CD4-positive, CD25-positive, alpha-beta regulatory T cell (primary cell): Measurements from ENCODE around the gene ALOX12B. TPM values are rescaled to one million over a fixed set of nuclear protein-coding genes. Genes with fewer than 3 reads are reported as not detected.

ENCODE experiments used
- ATAC-seq, 2 donors: fragments of 150-1000 bp; cut with Tn5 transposase; one replicate each; pipeline ENCODE4 v1.10.0; 2021; ENCODE audit warnings: low read depth in 2 of 2, moderate number of reproducible peaks in 2 of 2, moderate library complexity in 1 of 2
- DNase-seq, 3 donors: peaks; one replicate each; pipeline versions ENCODE4 v3.0.0 to v3.0.0-alpha.2; 2012 to 2022; ENCODE audit warnings: mixed read lengths in 1 of 3
- H3K27ac ChIP-seq: one replicate; pipeline ENCODE4 v1.7.0; 2013; ENCODE audit warnings: mild to moderate bottlenecking, low read length; ENCODE audit not compliant: insufficient read depth, poor library complexity, severe bottlenecking
- H3K27me3 ChIP-seq: one replicate; pipeline ENCODE4 v1.7.0; 2013; ENCODE audit warnings: low read length; ENCODE audit not compliant: control insufficient read depth, insufficient read depth
- H3K36me3 ChIP-seq: one replicate; pipeline ENCODE4 v1.7.0; 2013; ENCODE audit warnings: mild to moderate bottlenecking, low read length, moderate library complexity; ENCODE audit not compliant: control insufficient read depth, insufficient read depth
- H3K4me1 ChIP-seq: 2 replicates; pipeline ENCODE4 v1.7.0; 2013; ENCODE audit warnings: mild to moderate bottlenecking, low read length; ENCODE audit not compliant: insufficient read depth, control insufficient read depth, poor library complexity, severe bottlenecking
- H3K4me3 ChIP-seq: one replicate; pipeline ENCODE4 v1.7.0; 2013; ENCODE audit warnings: low read depth, mild to moderate bottlenecking, low read length, moderate library complexity
- H3K9me3 ChIP-seq, 2 experiments: 1 replicate in 1 of 2; 2 replicates in 1 of 2; pipeline ENCODE4 v1.7.0; 2013; ENCODE audit warnings: low read length in 2 of 2, mild to moderate bottlenecking in 1 of 2, moderate library complexity in 1 of 2; ENCODE audit not compliant: control insufficient read depth in 2 of 2
- H3K27ac Mint-ChIP-seq, 3 donors: one replicate each; pipeline ENCODE4 v1.8.0; 2020 to 2022; ENCODE audit warnings: mild to moderate bottlenecking in 3 of 3, mixed read lengths in 3 of 3, moderate library complexity in 2 of 3
- H3K27me3 Mint-ChIP-seq: one replicate; pipeline ENCODE4 v1.8.0; 2022; ENCODE audit warnings: mild to moderate bottlenecking, mixed read lengths
- H3K36me3 Mint-ChIP-seq: one replicate; pipeline ENCODE4 v1.8.0; 2020; ENCODE audit warnings: mixed read lengths
- H3K4me1 Mint-ChIP-seq, 4 donors: one replicate each; pipeline ENCODE4 v1.8.0; 2020 to 2022; ENCODE audit warnings: mixed read lengths in 4 of 4, mild to moderate bottlenecking in 1 of 4
- H3K4me3 Mint-ChIP-seq, 4 donors: one replicate each; pipeline ENCODE4 v1.8.0; 2020 to 2022; ENCODE audit warnings: mild to moderate bottlenecking in 4 of 4, mixed read lengths in 4 of 4, moderate library complexity in 3 of 4
- H3K9me3 Mint-ChIP-seq, 7 donors: one replicate each; pipeline ENCODE4 v1.8.0; 2020 to 2022; ENCODE audit warnings: mixed read lengths in 7 of 7, mild to moderate bottlenecking in 3 of 7, moderate library complexity in 2 of 7
- polyA plus RNA-seq, 4 donors: library from polyadenylated mRNA; unstranded; fragments of 300-500 nt; fragmentation: Illumina TruSeq; gene quantifications; one replicate each; pipeline ENCODE4 v1.2.3, GENCODE V29; 2021
- total RNA-seq: library from RNA; stranded (reverse); gene quantifications from one replicate; pipeline ENCODE4 v1.2.3, GENCODE V29; 2022

ALOX12B gene
- total and polyA plus RNA-seq, 5 donors from 2014 or later: 0.53 to 0.68 (median 0.67) TPM; not detected in 2

- Histone ChIP-seq H3K36me3 (no peaks in the 10 kb centered on the region), H3K27ac (no peak overlapping the region), H3K9me3 (no peaks in the 10 kb centered on the region), H3K4me1 (peaks cover 69% of the 10 kb centered on the region), H3K27me3 (peaks cover 7% of the 10 kb centered on the region), H3K4me3 (peak overlapping the region; percentile 80)
- Mint-ChIP-seq H3K27ac (peak overlapping the region; percentile 91 to 99 (median 93)), H3K4me1 (peaks cover 20 to 62% (median 47%) of the 10 kb centered on the region in 4 donors), H3K36me3 (no peaks in the 10 kb centered on the region), H3K27me3 (peaks cover 70% of the 10 kb centered on the region), H3K4me3 (peak overlapping the region; percentile 89 to 98 (median 93)), H3K9me3 (peaks cover 0 to 17% (median 0%) of the 10 kb centered on the region in 7 donors)
- peak; percentile 78 to 87 (median 78) for DNase-seq
- peak; percentile 50 for ATAC-seq
Measured at GRCh38 chr17:8125154-8125946, 37.8 kb upstream of the ALOX12B start.

- Histone ChIP-seq H3K4me3 (peak overlapping the region; percentile 75), H3K4me1 (peaks cover 72% of the 10 kb centered on the region)
Measured at GRCh38 chr17:8124350-8125153, 37.0 kb upstream of the ALOX12B start.

GRCh38 chr17:8123695-8124349, 36.3 kb upstream of the ALOX12B start, which contains the start of gene HES7:
HES7 (minus strand) TSS chr17:8124106; CDS start chr17:8124084, 22 bp downstream.
- Histone ChIP-seq H3K27ac (no peak within 1 kb of the TSS), H3K4me3 (peak within 1 kb of the TSS; percentile 75), H3K4me1 (peaks cover 75% of the 10 kb centered on the region), H3K36me3 (no peaks in the 10 kb centered on the region), H3K9me3 (no peaks in the 10 kb centered on the region), H3K27me3 (peaks cover 7% of the 10 kb centered on the region)
- no peak for DNase-seq
- H3K36me3 Mint-ChIP-seq: peaks cover 6% of the 10 kb centered on the region
- H3K27ac Mint-ChIP-seq: peak within 1 kb of the TSS; percentile 91 to 99 (median 93)
- ATAC-seq: no peak
- peak within 1 kb of the TSS; percentile 89 to 98 (median 93) for H3K4me3 Mint-ChIP-seq
- H3K4me1 Mint-ChIP-seq: peaks cover 34 to 75% (median 57%) of the 10 kb centered on the region in 4 donors
- H3K9me3 Mint-ChIP-seq: peaks cover 0 to 21% (median 0%) of the 10 kb centered on the region in 7 donors
- peaks cover 73% of the 10 kb centered on the region for H3K27me3 Mint-ChIP-seq

More at GRCh38 chr17:8124350-8125153, 37.0 kb upstream of the ALOX12B start:
- Mint-ChIP-seq H3K27ac (peak overlapping the region; percentile 91 to 99 (median 93)), H3K4me1 (peaks cover 28 to 70% (median 52%) of the 10 kb centered on the region in 4 donors), H3K36me3 (peaks cover 1% of the 10 kb centered on the region), H3K27me3 (peaks cover 70% of the 10 kb centered on the region), H3K4me3 (peak overlapping the region; percentile 89 to 98 (median 93)), H3K9me3 (peaks cover 0 to 19% (median 0%) of the 10 kb centered on the region in 7 donors)
- Histone ChIP-seq H3K27ac (no peak overlapping the region), H3K9me3 (no peaks in the 10 kb centered on the region), H3K36me3 (no peaks in the 10 kb centered on the region), H3K27me3 (peaks cover 7% of the 10 kb centered on the region)
- ATAC-seq (no peak), DNase-seq (peak in 1 of 3 donors; percentile 30)

- Mint-ChIP-seq H3K27me3 (peaks cover 76% of the 10 kb centered on the region), H3K9me3 (peaks cover 0 to 23% (median 0%) of the 10 kb centered on the region in 7 donors), H3K27ac (peak overlapping the region in 2 of 3 donors; percentile 67 to 93), H3K36me3 (peaks cover 7% of the 10 kb centered on the region), H3K4me1 (peaks cover 34 to 82% (median 64%) of the 10 kb centered on the region in 4 donors), H3K4me3 (peak overlapping the region; percentile 89 to 98 (median 93))
- Histone ChIP-seq H3K4me3 (peak overlapping the region; percentile 51), H3K27me3 (peaks cover 7% of the 10 kb centered on the region), H3K36me3 (no peaks in the 10 kb centered on the region), H3K4me1 (peaks cover 82% of the 10 kb centered on the region), H3K27ac (no peak overlapping the region), H3K9me3 (no peaks in the 10 kb centered on the region)
- DNase-seq (peak in 2 of 3 donors; percentile 54 to 61), ATAC-seq (no peak)
Measured at GRCh38 chr17:8122924-8123694, 35.6 kb upstream of the ALOX12B start.

GRCh38 chr17:8122422-8122923, 35.0 kb upstream of the ALOX12B start:
- peak overlapping the region; percentile 89 to 98 (median 93) for H3K4me3 Mint-ChIP-seq
- Histone ChIP-seq H3K4me3 (peak overlapping the region; percentile 51), H3K27me3 (peaks cover 10% of the 10 kb centered on the region), H3K9me3 (no peaks in the 10 kb centered on the region), H3K36me3 (no peaks in the 10 kb centered on the region), H3K27ac (no peak overlapping the region), H3K4me1 (peaks cover 89% of the 10 kb centered on the region)
- H3K4me1 Mint-ChIP-seq: peaks cover 34 to 88% (median 65%) of the 10 kb centered on the region in 4 donors
- peaks cover 7% of the 10 kb centered on the region for H3K36me3 Mint-ChIP-seq
- H3K27ac Mint-ChIP-seq: no peak overlapping the region
- H3K27me3 Mint-ChIP-seq: peaks cover 82% of the 10 kb centered on the region
- ATAC-seq (no peak), DNase-seq (no peak)
- peaks cover 0 to 23% (median 0%) of the 10 kb centered on the region in 7 donors for H3K9me3 Mint-ChIP-seq

GRCh38 chr17:8121681-8122421, 34.3 kb upstream of the ALOX12B start:
- peaks cover 7% of the 10 kb centered on the region for H3K27me3 ChIP-seq
- DNase-seq: peak in 1 of 3 donors; percentile 37
- Mint-ChIP-seq H3K9me3 (peaks cover 0 to 22% (median 0%) of the 10 kb centered on the region in 7 donors), H3K4me1 (peaks cover 31 to 84% (median 60%) of the 10 kb centered on the region in 4 donors), H3K36me3 (peaks cover 7% of the 10 kb centered on the region), H3K27me3 (peaks cover 81% of the 10 kb centered on the region), H3K4me3 (peak overlapping the region; percentile 92 to 98 (median 94)), H3K27ac (no peak overlapping the region)
- no peak overlapping the region for H3K27ac ChIP-seq
- ATAC-seq: peak in 1 of 2 donors; percentile 7
- no peaks in the 10 kb centered on the region for H3K9me3 ChIP-seq
- peaks cover 85% of the 10 kb centered on the region for H3K4me1 ChIP-seq
- H3K36me3 ChIP-seq: no peaks in the 10 kb centered on the region
- peak overlapping the region; percentile 51 for H3K4me3 ChIP-seq
